Smooth muscle cell (in vitro differentiated cells): ENCODE data around the gene FHAD1. TPM values are rescaled to one million over a fixed set of nuclear protein-coding genes. Genes with fewer than 3 reads are reported as not detected.
A peak's percentile ranks its signal among the peaks of the same experiment; 100 is the strongest.

Source experiments
- DNase-seq: peaks from one replicate; lab custom pipeline; 2025; ENCODE audit not compliant: unreplicated experiment; lab: John Stamatoyannopoulos, UW
- H2AFZ ChIP-seq: fragments of 200-600 bp; sonication (generic); 2 replicates; pipeline ENCODE4 v1.6.0; 2016; ENCODE audit warnings: antibody characterized with exemption, low read depth, mild to moderate bottlenecking
- H3F3A ChIP-seq: fragments of 200-600 bp; sonication (generic); 2 replicates; pipeline ENCODE4 v1.6.0; 2017; ENCODE audit warnings: antibody characterized with exemption, low read depth
- H3K27ac ChIP-seq: fragments of 200-600 bp; sonication (generic); 2 replicates; pipeline ENCODE4 v1.5.1; 2016; ENCODE audit warnings: low read depth, mild to moderate bottlenecking
- H3K27me3 ChIP-seq: fragments of 200-600 bp; sonication (generic); 2 replicates; pipeline ENCODE4 v1.6.1; 2016; ENCODE audit warnings: low read depth, mild to moderate bottlenecking
- H3K36me3 ChIP-seq: fragments of 200-600 bp; sonication (generic); 2 replicates; pipeline ENCODE4 v1.5.1; 2016; ENCODE audit warnings: low read depth
- H3K4me1 ChIP-seq: fragments of 200-600 bp; sonication (generic); 2 replicates; pipeline ENCODE4 v1.5.1; 2016; ENCODE audit warnings: low read depth
- H3K4me2 ChIP-seq: fragments of 200-600 bp; sonication (generic); 2 replicates; pipeline ENCODE4 v1.6.0; 2016; ENCODE audit warnings: mild to moderate bottlenecking
- H3K4me3 ChIP-seq: fragments of 200-600 bp; sonication (generic); 2 replicates; pipeline ENCODE4 v1.5.1; 2016; ENCODE audit warnings: mild to moderate bottlenecking
- H3K79me2 ChIP-seq: fragments of 200-600 bp; sonication (generic); 2 replicates; pipeline ENCODE4 v1.6.0; 2016; ENCODE audit warnings: low read depth, mild to moderate bottlenecking
- H3K9ac ChIP-seq: fragments of 200-600 bp; sonication (generic); 2 replicates; pipeline ENCODE4 v1.6.0; 2016; ENCODE audit warnings: low read depth
- H3K9me3 ChIP-seq: fragments of 200-600 bp; sonication (generic); replicated peaks from 2 replicates; pipeline ENCODE4 v1.5.1; 2016; ENCODE audit warnings: low read depth
- H4K20me1 ChIP-seq: fragments of 200-600 bp; sonication (generic); 2 replicates; pipeline ENCODE4 v1.6.0; 2016; ENCODE audit warnings: low read depth
- WGBS: methylation state at CpG from one replicate; pipeline ENCODE4 v1.1.7; 2016; ENCODE audit warnings: low lambda C conversion rate; 5-methylcytosine and 5-hydroxymethylcytosine counted together
- polyA plus RNA-seq: library from polyadenylated mRNA; unstranded; fragments of >200 nt; fragmentation: Nextera tagmentation; extraction: Ambion mirVana; gene quantifications from 2 replicates; pipeline ENCODE4 v1.2.1, GENCODE V29; 2016
- total RNA-seq: library from RNA; depleted of rRNA; stranded (reverse); fragments of >200 nt; gene quantifications from 2 replicates; pipeline ENCODE4 v1.2.3, GENCODE V29; 2014
- TF ChIP-seq, protein P1 (sequence below): fragments of 200-600 bp; sonication (generic); IDR thresholded peaks from 2 replicates; pipeline ENCODE4 v1.5.1; 2017; ENCODE audit warnings: borderline replicate concordance, mild to moderate bottlenecking, antibody characterized with exemption; ENCODE audit not compliant: insufficient read depth, poor library complexity, severe bottlenecking

The FHAD1 gene
- total and polyA plus RNA-seq, 2 experiments from 2014 or later, result 0.33 TPM; not detected in 1

DNA sequence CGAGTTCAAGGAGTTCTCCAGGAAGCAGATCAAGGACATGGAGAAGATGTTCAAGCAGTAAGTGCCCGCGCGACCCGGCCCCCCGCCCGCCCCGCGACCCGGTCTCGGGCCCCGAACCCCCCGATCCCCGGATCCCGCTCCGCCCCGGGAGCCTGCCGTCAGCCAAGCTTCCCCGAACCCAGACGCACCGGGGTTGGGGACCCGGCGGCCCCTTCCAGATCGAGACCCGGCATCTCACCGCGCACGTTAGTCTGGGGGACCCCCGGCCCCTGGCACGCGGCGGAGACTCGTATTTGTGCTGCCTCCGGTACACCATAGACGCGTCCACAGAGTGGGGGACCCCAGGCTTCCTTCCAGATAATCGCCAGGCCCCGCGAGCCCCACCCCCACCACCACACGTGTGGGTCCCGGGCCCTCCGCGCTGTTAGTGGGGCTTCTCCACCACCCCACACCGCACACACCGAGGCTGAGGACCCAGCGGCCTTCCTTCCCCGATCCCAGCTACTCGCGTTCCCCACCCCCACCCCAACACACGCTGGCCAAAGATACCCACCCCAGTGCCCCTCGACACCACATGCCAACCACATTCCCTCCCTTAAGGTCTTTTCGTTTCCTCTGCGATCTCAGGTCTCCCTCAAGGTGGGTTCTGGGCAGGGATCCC lies 163.3 kb downstream of the FHAD1 start:
- Histone ChIP-seq H4K20me1 (peaks cover 37% of the 10 kb centered on the region), H3K4me2 (peak overlapping the region; percentile 94), H3K4me1 (peaks cover 10% of the 10 kb centered on the region), H3K9ac (peak overlapping the region; percentile 90), H3K79me2 (no peaks in the 10 kb centered on the region), H3K9me3 (no peaks in the 10 kb centered on the region), H3K36me3 (no peaks in the 10 kb centered on the region), H2AFZ (peak overlapping the region; percentile 58), H3K27ac (no peak overlapping the region), H3K27me3 (no peaks in the 10 kb centered on the region), H3K4me3 (peak overlapping the region; percentile 89), H3F3A (peaks cover 15% of the 10 kb centered on the region)
- no peak for DNase-seq
- 12% methylated on average over 12 of the region's 53 CpGs for WGBS
- TF ChIP-seq, protein P1, sequence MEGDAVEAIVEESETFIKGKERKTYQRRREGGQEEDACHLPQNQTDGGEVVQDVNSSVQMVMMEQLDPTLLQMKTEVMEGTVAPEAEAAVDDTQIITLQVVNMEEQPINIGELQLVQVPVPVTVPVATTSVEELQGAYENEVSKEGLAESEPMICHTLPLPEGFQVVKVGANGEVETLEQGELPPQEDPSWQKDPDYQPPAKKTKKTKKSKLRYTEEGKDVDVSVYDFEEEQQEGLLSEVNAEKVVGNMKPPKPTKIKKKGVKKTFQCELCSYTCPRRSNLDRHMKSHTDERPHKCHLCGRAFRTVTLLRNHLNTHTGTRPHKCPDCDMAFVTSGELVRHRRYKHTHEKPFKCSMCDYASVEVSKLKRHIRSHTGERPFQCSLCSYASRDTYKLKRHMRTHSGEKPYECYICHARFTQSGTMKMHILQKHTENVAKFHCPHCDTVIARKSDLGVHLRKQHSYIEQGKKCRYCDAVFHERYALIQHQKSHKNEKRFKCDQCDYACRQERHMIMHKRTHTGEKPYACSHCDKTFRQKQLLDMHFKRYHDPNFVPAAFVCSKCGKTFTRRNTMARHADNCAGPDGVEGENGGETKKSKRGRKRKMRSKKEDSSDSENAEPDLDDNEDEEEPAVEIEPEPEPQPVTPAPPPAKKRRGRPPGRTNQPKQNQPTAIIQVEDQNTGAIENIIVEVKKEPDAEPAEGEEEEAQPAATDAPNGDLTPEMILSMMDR, result no peak

DNA sequence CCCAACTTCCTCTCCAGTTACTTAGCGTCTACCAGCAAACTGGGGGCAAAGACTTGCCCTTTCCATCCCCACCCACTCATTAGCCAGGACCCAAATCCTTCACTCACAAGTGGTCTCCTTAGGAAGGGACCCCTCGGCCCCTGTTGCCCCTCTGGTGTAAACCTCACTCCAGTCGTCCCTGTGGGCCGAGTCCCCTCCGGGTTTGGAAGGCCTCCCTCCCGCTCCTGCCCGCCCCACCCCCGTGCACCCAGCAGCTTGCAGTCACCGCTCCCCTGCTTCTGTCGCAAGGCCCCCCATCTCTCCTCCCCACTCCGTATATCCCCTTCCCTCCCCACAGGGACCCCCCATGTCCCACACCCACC lies 163.8 kb downstream of the FHAD1 start:
- Histone ChIP-seq H3K9me3 (no peaks in the 10 kb centered on the region), H4K20me1 (peaks cover 37% of the 10 kb centered on the region), H3K79me2 (no peaks in the 10 kb centered on the region), H3K27me3 (no peaks in the 10 kb centered on the region), H3F3A (peaks cover 15% of the 10 kb centered on the region), H2AFZ (no peak overlapping the region), H3K4me2 (peak overlapping the region; percentile 94), H3K4me3 (peak overlapping the region; percentile 89), H3K4me1 (peaks cover 10% of the 10 kb centered on the region), H3K36me3 (no peaks in the 10 kb centered on the region), H3K9ac (peak overlapping the region; percentile 90), H3K27ac (no peak overlapping the region)
- no peak for DNase-seq
- TF ChIP-seq, protein P1, result no peak
- WGBS, result 65% methylated on average over 4 of the region's 11 CpGs

DNA sequence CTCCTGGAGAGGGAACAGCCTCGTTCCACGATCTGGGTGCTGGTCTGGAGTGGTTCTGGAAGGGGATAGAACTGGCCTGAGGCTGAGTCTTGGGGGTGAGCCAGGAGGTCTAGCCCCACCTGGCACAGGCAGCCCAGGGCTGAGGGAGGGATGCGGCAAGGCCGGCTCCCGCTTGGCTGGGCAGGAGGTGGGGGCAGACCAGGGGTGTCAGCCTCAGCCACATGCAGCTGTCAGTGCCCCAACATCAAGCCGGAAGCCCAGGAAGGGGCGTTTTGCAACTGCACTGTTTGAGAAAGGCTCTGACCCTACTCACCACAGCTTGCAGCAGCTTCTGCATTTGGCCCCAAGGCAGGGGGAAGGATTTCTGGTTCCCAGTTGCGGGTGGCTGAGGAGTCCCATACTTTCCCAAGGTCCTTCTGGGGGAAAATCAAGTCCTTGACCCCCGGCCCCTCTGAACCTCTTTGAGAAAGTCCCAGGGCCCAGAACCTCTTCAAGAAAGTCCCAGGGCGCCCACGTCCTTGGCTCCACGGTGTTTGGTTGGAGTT lies 164.6 kb downstream of the FHAD1 start:
- Histone ChIP-seq H4K20me1 (peaks cover 37% of the 10 kb centered on the region), H3K36me3 (no peaks in the 10 kb centered on the region), H3K9me3 (no peaks in the 10 kb centered on the region), H3K4me3 (peak overlapping the region; percentile 89), H3K4me1 (peaks cover 10% of the 10 kb centered on the region), H3K9ac (no peak overlapping the region), H3K27me3 (no peaks in the 10 kb centered on the region), H2AFZ (no peak overlapping the region), H3K4me2 (peak overlapping the region; percentile 94), H3K27ac (no peak overlapping the region), H3F3A (peaks cover 15% of the 10 kb centered on the region), H3K79me2 (no peaks in the 10 kb centered on the region)
- WGBS, result 60% methylated on average over 12 of the region's 12 CpGs
- DNase-seq, result no peak
- TF ChIP-seq, protein P1, result no peak
